Measurements from ENCODE around the gene PLPPR2. TPM values are rescaled to one million over a fixed set of nuclear protein-coding genes. Genes with fewer than 3 reads are reported as not detected.

PLPPR2 gene
- total and polyA plus RNA-seq, 2 of the 4 experiments (the other 2 are of a cell fraction): 3.9 to 45.2 TPM

DNA sequence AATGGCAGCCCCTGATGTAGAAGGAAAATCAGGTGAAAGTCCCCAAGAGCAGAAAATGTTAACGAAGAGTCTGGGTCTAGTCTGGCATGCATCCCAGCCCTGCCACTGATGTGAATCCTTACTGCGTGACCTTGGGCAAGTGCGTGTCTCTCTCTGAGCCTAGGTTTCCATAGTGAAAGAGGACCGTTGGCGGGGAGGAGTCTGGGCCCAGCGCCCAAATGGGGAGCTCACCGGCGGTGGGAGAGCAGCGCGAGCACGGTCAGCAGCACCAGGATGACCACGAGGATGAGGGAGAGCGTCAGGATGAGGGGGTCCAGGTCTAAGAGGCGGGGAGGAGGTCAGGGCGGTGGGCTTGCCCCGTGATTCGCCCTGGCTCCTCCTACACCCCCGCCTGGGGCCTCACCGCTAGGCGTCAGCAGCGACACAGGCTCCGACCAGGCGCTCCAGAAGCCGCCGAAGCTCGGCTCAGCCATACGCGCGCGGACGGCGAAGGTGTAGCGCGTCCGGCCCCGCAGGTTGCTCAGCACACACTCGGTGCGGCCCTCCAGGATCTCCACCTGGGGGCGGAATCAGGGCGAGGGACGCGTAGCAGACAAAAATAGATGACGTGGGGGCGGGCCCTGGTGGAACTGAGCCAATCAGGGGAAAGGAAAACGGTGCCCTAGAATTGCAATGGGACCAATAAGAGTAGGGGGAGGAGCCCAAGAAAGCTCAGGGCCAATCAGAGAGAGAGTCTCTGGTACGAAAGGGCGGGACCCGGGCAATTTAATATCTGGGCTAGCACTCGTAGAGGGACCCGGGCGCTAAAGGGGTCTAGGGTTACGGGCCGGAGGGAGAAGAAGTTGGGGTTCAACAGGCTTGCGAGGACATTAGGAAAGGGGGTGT is 25.7 kb downstream of the PLPPR2 start (continued):
- TF ChIP-seq RAD21 (IDR thresholded peaks at IDR 0.05; ENCODE audit: low read length) (peak; percentile 43; the same call in 1 of the 2 replicates), RFX5 (IDR thresholded peaks at IDR 0.05; ENCODE audit: low read depth, low read length) (no peak), SMC3 (IDR thresholded peaks at IDR 0.05; ENCODE audit: low read depth, low read length) (peak; percentile 28; the same call in 1 of the 2 replicates), BHLHE40 (IDR thresholded peaks at IDR 0.05; ENCODE audit: low read depth, low read length) (no peak)
